ENCODE data around the gene ATP2B3.

Gene ATP2B3

GRCh38 chrX:153490217-153490930 lies 27.1 kb upstream of the ATP2B3 start:
- no peak for DNase-seq

DNA sequence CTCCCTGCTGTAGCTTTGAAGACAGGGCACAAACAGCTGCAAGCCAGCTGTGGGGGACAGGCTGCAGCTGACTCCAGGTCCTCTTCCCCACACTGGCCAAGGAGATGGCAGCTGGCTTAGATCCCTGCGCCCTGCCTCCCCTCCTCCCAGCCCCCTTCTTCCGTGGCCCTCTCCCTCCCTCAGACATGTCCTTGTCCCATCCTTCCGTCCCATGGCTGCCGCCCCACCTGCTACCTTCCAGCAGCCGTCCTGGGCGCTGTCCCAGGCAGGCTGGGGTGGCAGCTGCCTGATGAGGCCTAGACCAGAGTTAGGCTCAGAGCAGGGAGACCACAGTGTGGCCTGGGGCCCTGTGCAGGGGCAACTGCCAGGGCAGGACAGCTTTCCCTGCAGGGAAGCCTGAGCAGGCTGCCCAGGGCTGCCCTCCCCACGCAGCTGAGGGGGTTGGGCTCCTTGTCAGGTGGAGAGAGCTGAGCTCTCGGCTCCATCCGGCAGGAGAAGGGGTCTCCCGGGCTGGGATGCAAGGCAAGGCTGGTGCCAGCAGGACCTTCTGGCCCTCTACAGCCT lies 26.0 kb upstream of the ATP2B3 start:
- DNase-seq, result peak; percentile 43

- DNase-seq, result no peak
Observed at GRCh38 chrX:153491918-153492317, 25.5 kb upstream of the ATP2B3 start.

GRCh38 chrX:153492543-153492942 lies 24.9 kb upstream of the ATP2B3 start:
- no peak for DNase-seq

DNA sequence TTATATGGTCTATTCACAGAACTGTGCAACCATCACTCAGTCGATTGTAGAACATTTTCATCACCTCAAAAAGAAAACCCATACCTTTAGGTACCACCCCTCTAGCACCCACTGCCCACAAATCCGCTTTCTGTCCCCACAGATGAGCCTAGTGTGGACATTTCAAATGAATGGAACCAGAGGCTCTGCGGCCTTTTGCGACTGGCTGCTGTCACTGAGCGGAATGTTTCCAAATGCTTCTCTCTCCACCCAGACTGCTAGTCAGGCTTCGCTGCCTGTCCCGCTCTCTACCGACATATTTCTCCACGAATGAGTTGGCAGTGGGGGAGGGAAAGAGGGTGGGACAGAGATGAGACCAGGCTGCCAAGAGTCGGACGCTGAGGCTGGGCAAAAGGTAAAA lies 24.4 kb upstream of the ATP2B3 start:
- DNase-seq, result no peak

- no peak for DNase-seq
Observed at GRCh38 chrX:153494061-153494460, 23.4 kb upstream of the ATP2B3 start.

- DNase-seq, result peak; percentile 61
Observed at GRCh38 chrX:153494541-153495361, 22.7 kb upstream of the ATP2B3 start, which contains the start of gene BGN. BGN (plus strand) TSS chrX:153494980; CDS start chrX:153504632, 9,652 bp downstream.

DNA sequence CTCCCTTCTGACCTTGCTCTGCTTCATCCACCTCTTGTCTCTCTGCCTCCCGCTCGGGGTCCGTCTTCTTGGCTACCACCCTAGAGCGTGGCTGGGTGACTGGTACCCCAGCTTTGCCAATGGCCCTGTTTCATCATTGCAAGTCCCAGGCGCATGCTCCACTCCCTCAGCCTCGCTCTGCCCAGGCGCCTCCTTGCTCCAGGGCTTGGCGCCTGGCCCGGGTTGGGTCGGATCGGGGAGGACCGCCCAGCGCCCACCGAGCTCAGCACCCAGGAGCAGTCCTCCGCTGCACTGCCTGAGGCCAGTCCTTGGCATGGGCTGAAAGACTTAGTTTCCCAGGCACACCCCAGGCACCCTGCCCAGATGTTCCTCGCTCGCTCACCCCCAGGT lies 22.1 kb upstream of the ATP2B3 start:
- no peak for DNase-seq

GRCh38 chrX:153495903-153496589 lies 21.4 kb upstream of the ATP2B3 start:
- no peak for DNase-seq

DNA sequence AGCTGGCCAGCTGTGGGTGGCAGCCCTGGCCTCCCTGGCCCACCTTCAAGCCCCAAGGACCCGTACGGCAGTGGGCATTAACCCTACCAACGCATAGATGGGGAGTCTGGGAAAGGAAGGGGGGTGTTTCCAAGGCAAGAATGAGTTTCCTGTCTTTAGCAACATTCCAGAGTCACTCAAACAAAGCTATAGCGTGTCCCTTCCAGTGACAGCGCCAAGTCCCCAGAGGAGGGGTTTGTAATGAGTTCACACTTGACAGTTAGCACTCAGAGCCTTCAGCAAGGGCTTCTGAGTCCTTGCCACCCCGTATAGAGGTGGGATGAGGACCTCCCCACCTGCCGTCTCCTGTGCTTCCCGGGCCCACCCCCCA lies 20.9 kb upstream of the ATP2B3 start:
- DNase-seq, result no peak

DNA sequence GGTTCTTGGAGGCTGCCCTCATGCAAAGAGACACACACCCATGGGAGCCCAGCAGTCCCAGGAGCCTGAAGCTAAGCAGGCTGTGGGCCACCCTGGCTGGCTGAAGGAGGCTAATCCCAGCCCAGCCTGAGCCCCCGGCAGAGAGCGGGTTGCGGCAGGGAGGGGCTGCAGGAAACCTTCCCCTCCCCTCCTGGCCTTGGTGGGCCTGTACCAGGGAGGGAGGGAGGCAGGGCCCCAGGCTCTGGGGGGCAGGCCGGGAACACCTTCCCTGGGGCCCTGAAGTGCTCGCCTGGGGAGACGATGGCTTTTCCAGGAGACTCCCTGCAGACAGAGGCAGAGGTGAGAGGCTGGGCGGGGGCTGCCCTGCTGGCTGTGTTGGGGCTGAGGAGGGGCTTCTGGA lies 19.0 kb upstream of the ATP2B3 start:
- no peak for DNase-seq

DNA sequence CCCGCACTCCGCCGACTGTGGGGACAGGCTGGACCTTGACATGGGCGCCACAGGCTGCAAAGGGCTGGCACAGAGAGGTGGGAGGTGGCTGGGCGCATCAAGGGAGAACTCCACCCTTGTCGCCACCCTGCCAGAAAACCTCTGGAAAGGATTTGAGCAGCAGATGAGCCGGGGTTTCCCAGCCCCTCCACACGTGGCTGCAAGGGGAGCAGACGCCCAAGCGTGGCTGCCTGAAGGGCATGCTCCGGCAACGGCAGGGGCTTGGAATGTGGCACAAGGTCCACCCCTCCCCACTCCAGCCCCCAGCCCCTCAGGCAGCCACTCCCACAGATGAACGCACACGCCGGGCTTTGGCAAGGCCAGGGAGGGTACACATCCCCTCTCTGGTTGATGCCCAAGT lies 18.1 kb upstream of the ATP2B3 start:
- no peak for DNase-seq

DNA sequence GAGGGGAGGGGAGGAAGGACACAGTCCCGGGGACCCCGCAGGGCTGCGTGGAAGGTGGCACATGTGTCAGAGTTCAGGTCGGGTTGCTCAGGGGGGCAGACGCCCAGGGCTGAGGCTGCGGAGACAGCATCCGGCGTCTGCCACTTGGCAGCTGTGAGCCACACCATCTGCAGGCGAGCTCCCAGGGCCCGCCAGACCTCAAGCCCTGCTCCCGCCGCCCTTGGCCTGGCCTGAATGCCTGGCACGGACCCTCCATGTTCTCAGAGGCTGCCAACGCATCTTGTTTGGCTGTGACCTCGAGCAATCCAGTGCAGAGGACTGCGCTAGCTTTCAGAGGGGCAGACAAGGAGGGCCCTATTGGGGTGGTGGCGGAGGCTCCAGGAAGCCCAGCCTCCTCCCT lies 17.6 kb upstream of the ATP2B3 start:
- DNase-seq, result no peak

- no peak for DNase-seq
Observed at GRCh38 chrX:153500676-153501280, 16.7 kb upstream of the ATP2B3 start.

- DNase-seq, result no peak
Observed at GRCh38 chrX:153501530-153501929, 15.9 kb upstream of the ATP2B3 start.

- no peak for DNase-seq
Observed at GRCh38 chrX:153502131-153502530, 15.3 kb upstream of the ATP2B3 start.

DNA sequence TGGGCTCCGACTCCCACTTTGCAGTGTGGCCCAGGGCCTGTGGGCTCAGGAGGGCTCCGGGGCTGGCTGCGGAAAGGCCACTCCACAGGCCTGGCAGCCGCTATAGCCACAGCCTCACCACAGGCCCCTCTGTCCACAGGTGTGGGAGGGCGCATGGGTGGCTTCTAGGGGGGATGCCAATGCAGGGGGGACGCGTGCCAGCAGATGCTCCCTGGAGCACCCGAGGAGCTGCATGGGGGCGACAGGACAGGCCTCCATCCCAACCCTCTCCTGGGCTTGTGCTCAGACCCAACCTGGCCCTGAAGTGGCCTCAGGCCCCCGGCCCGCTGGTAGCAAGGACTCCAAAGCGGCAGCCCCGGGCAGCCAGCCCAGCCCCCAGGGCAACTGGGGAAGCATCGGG lies 14.6 kb upstream of the ATP2B3 start:
- DNase-seq, result no peak

DNA sequence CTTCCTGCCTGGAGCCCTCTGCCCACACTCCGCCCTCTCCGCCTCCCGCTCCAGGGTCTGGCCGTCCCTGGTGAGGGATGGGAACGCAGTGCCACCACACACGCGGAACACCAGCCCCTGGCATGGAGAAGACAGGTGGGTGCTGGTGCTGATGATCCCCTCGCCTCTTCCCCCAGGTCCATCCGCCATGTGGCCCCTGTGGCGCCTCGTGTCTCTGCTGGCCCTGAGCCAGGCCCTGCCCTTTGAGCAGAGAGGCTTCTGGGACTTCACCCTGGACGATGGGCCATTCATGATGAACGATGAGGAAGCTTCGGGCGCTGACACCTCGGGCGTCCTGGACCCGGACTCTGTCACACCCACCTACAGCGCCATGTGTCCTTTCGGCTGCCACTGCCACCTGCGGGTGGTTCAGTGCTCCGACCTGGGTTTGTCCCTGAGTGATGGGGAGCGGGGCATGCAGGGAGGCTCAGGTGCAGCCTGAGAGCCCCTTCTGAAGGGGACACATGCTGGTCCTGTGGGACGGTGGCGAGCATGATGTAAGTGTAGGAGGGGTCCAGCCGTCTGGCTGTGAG lies 12.9 kb upstream of the ATP2B3 start:
- DNase-seq, result no peak

- DNase-seq, result no peak
Observed at GRCh38 chrX:153505361-153505760, 12.1 kb upstream of the ATP2B3 start.

- peak; percentile 86 for DNase-seq
Observed at GRCh38 chrX:153507484-153508178, 9.8 kb upstream of the ATP2B3 start.

- no peak for DNase-seq
Observed at GRCh38 chrX:153509592-153509991, 7.8 kb upstream of the ATP2B3 start.

GRCh38 chrX:153510383-153510782 lies 7.1 kb upstream of the ATP2B3 start:
- DNase-seq, result no peak
